ENCODE results near the gene LHCGR. TPM values are rescaled to one million over a fixed set of nuclear protein-coding genes. Genes with fewer than 3 reads are reported as not detected.
"Not testable (repeated sequence)": the region's sequence is repeated elsewhere in the genome, so short reads cannot be mapped to it uniquely, and the experiment has no call there.

LHCGR gene
- total RNA-seq, 1 experiment from 2014 or later, result 0.31 TPM

GRCh38 chr2:48747319-48747718 lies 8.2 kb downstream of the LHCGR start:
- Mint-ChIP-seq H3K36me3 (no peaks in the 10 kb centered on the region), H3K9me3 (no peaks in the 10 kb centered on the region)
- CTCF ChIA-PET, result no interaction called here

GRCh38 chr2:48739236-48739635 lies 16.3 kb downstream of the LHCGR start:
- ATAC-seq; H3K4me3 Mint-ChIP-seq; H3K27ac Mint-ChIP-seq; H3K27me3 Mint-ChIP-seq (ENCODE audit: low read depth); CTCF ChIA-PET; POLR2A ChIA-PET; H3K4me1 Mint-ChIP-seq; DNase-seq (ENCODE audit: low spot score): not testable (repeated sequence)
- H3K9me3 Mint-ChIP-seq, result peaks cover 21% of the 10 kb centered on the region
- H3K36me3 Mint-ChIP-seq, result peaks cover 12% of the 10 kb centered on the region; the same call in 1 of the 2 replicates

More at GRCh38 chr2:48747319-48747718, 8.2 kb downstream of the LHCGR start:
- Mint-ChIP-seq H3K27ac (no peak overlapping the region), H3K4me3 (no peak overlapping the region), H3K27me3 (ENCODE audit: low read depth) (no peaks in the 10 kb centered on the region), H3K4me1 (peaks cover 2% of the 10 kb centered on the region)
- DNase-seq (ENCODE audit: low spot score) (no peak), ATAC-seq (no peak)
- no peak for TF ChIP-seq SP1 (CRISPR knock-in tag; conservative IDR thresholded peaks at IDR 0.05)
- no peak for TF ChIP-seq CREB1 (CRISPR knock-in tag; IDR thresholded peaks at IDR 0.05)
- no peak for TF ChIP-seq ELF4 (CRISPR knock-in tag; IDR thresholded peaks at IDR 0.05; ENCODE audit: low read depth)
- TF ChIP-seq TEAD1 (CRISPR knock-in tag; IDR thresholded peaks at IDR 0.05), result no peak
- TF ChIP-seq GABPB1 (CRISPR knock-in tag; IDR thresholded peaks at IDR 0.05), result no peak
- no peak for TF ChIP-seq AR (CRISPR knock-in tag; IDR thresholded peaks at IDR 0.05)
- no peak for TF ChIP-seq JUN (CRISPR knock-in tag; IDR thresholded peaks at IDR 0.05)
- TF ChIP-seq HMGA2 (CRISPR knock-in tag; IDR thresholded peaks at IDR 0.05), result no peak
- no peak for TF ChIP-seq FOXJ3 (CRISPR knock-in tag; IDR thresholded peaks at IDR 0.05; ENCODE audit: borderline replicate concordance)
- TF ChIP-seq SMAD3 (CRISPR knock-in tag; IDR thresholded peaks at IDR 0.05; ENCODE audit: borderline replicate concordance), result no peak
- no peak for TF ChIP-seq NR1H2 (CRISPR knock-in tag; IDR thresholded peaks at IDR 0.05)
- TF ChIP-seq NR2C2 (CRISPR knock-in tag; IDR thresholded peaks at IDR 0.05), result no peak
- no peak for TF ChIP-seq ZNF671 (CRISPR knock-in tag; IDR thresholded peaks at IDR 0.05)
- no peak for TF ChIP-seq FOXP1 (CRISPR knock-in tag; IDR thresholded peaks at IDR 0.05; ENCODE audit: borderline replicate concordance)
- no peak for TF ChIP-seq NFE2L1 (CRISPR knock-in tag; IDR thresholded peaks at IDR 0.05)
- TF ChIP-seq RORB (CRISPR knock-in tag; IDR thresholded peaks at IDR 0.05), result no peak
- POLR2A ChIA-PET, result no interaction called here

GRCh38 chr2:48738806-48739205 lies 16.7 kb downstream of the LHCGR start:
- Mint-ChIP-seq H3K4me1 (no peaks in the 10 kb centered on the region; the same call in 1 of the 2 replicates), H3K27ac (no peak overlapping the region), H3K9me3 (peaks cover 21% of the 10 kb centered on the region), H3K27me3 (ENCODE audit: low read depth) (no peaks in the 10 kb centered on the region; the same call in 1 of the 2 replicates), H3K36me3 (peaks cover 12% of the 10 kb centered on the region; the same call in 1 of the 2 replicates), H3K4me3 (no peak overlapping the region)
- no peak for DNase-seq (ENCODE audit: low spot score)
- no peak for ATAC-seq
- ChIA-PET CTCF (no interaction called here), POLR2A (no interaction called here)
- TF ChIP-seq AFF4 (CRISPR knock-in tag; IDR thresholded peaks at IDR 0.05; ENCODE audit: borderline replicate concordance), result no peak
- no peak for TF ChIP-seq FOXP4 (CRISPR knock-in tag; IDR thresholded peaks at IDR 0.05)
- TF ChIP-seq GRHL2 (CRISPR knock-in tag; IDR thresholded peaks at IDR 0.05; ENCODE audit: insufficient replicate concordance, severe bottlenecking), result no peak
- no peak for TF ChIP-seq ZBTB21 (CRISPR knock-in tag; IDR thresholded peaks at IDR 0.05; ENCODE audit: borderline replicate concordance)
- TF ChIP-seq ESRRA (CRISPR knock-in tag; IDR thresholded peaks at IDR 0.05; ENCODE audit: borderline replicate concordance), result no peak
- no peak for TF ChIP-seq KAT7 (CRISPR knock-in tag; IDR thresholded peaks at IDR 0.05; ENCODE audit: borderline replicate concordance)
- no peak for TF ChIP-seq ZNF138 (CRISPR knock-in tag; conservative IDR thresholded peaks at IDR 0.05)
- TF ChIP-seq ERG (CRISPR knock-in tag; IDR thresholded peaks at IDR 0.05), result no peak
- no peak for TF ChIP-seq SOX15 (CRISPR knock-in tag; IDR thresholded peaks at IDR 0.05)
